ENCODE data around the gene RAPGEF2. TPM values are rescaled to one million over a fixed set of nuclear protein-coding genes. Genes with fewer than 3 reads are reported as not detected.
"Not testable (repeated sequence)": the region's sequence is repeated elsewhere in the genome, so short reads cannot be mapped to it uniquely, and the experiment has no call there.

Gene RAPGEF2
- total RNA-seq, 1 experiment from 2014 or later, result 21.4 TPM

GRCh38 chr4:159284113-159284512, 181.2 kb downstream of the RAPGEF2 start:
- in situ Hi-C loops (cut with HindIII; ENCODE audit: low sequenced_read_pairs), result no loop called here
- DNase-seq (ENCODE audit: low spot score), result no peak

DNA sequence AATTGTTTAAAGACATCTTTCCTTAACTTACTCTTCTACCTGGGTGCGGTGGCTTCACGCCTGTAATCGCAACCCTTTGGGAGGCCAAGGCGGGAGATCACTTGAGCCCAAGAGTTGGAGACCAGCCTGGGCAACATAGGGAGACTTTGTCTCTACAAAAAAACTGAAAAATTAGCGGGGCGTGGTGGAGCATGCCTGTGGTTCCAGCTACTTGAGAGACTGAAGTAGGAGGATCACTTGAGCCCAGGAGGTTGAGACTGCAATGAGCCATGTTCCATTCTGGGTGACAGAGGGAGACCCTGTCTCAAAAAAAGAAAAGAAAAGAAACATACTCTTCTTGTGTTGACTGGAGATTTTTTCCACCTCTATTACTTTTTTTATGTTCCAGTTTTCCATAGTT, 181.9 kb downstream of the RAPGEF2 start:
- no peak for DNase-seq (ENCODE audit: low spot score)
- in situ Hi-C loops (cut with HindIII; ENCODE audit: low sequenced_read_pairs), result no loop called here

- in situ Hi-C loops (cut with HindIII; ENCODE audit: low sequenced_read_pairs), result no loop called here
- DNase-seq (ENCODE audit: low spot score), result no peak
Measured at GRCh38 chr4:159287767-159288166, 184.9 kb downstream of the RAPGEF2 start.

DNA sequence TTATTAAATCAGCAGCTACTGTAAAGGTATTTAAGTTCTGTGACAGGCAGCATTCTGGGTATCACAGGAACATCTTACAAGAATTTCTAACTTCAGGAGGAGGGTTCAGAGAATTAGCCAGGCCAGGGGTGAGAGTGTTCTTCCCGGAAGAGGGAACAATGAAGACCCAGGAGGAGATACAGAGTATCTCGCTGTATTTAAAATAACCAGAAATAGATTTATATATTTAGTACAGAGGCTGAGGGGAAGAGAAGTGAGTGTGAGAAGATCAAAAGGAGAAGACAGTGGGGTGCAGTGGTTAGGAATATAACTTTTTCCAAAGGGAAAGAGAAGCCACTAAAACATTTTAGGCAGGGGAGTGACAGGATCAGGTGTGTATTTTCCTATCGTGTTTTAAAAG, 186.8 kb downstream of the RAPGEF2 start:
- in situ Hi-C loops (cut with HindIII; ENCODE audit: low sequenced_read_pairs), result no loop called here
- DNase-seq (ENCODE audit: low spot score), result no peak

DNA sequence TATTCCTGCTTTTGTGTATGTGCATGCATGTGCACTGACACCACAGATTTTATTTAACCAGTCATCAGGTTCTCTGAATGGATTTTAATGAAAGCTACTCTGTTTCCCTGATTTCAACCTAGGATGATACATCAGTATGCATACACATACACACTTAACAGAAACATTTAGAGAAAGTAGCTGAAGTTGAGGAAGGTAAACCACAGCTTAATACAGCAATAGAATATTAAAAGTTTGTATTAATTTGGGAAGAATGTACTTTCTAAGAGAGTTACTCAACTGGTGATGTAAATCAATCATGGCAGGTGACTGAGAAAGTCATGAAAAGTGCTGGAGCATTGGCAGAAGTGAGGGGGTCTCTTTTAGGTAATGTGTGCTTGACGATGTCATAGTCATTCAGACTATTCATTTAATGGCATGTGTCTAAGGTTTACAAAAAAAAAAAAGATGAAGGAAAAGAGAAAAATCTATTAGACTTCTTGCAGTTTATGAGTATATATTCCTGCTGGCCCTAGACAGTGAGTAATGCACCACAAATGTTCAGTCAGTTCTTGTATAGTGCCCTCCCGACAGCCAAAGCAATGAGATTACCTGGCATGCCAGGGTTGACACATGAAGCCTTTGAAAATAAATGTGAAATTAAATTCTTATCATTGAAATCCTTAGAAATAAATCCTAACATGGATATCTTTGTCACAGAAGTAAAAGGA, 187.6 kb downstream of the RAPGEF2 start:
- no peak for DNase-seq (ENCODE audit: low spot score)
- in situ Hi-C loops (cut with HindIII; ENCODE audit: low sequenced_read_pairs), result no loop called here

DNA sequence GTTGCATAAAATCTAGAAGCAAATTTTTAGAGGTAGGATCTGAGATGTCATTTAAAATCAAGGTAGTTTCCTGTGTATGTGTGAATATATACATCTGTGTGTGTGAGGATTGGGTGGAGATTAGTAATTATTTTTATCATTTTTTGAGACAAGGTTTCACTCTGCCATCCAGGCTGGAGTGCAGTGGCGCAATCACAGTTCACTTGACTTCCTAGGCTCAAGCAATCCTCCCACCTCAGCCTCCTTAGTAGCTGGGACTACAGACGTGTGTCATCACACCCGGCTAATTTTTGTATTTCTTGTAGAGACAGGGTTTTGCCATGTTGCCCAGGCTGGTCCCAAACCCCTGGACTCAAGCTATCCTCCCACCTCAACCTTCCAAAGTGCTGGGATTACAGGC, 188.3 kb downstream of the RAPGEF2 start:
- in situ Hi-C loops (cut with HindIII; ENCODE audit: low sequenced_read_pairs), result no loop called here

GRCh38 chr4:159292137-159292896, 189.4 kb downstream of the RAPGEF2 start:
- in situ Hi-C loops (cut with HindIII; ENCODE audit: low sequenced_read_pairs), result no loop called here
- DNase-seq (ENCODE audit: low spot score), result no peak

More for the DNA sequence above, 188.3 kb downstream of the RAPGEF2 start:
- DNase-seq (ENCODE audit: low spot score), result no peak

DNA sequence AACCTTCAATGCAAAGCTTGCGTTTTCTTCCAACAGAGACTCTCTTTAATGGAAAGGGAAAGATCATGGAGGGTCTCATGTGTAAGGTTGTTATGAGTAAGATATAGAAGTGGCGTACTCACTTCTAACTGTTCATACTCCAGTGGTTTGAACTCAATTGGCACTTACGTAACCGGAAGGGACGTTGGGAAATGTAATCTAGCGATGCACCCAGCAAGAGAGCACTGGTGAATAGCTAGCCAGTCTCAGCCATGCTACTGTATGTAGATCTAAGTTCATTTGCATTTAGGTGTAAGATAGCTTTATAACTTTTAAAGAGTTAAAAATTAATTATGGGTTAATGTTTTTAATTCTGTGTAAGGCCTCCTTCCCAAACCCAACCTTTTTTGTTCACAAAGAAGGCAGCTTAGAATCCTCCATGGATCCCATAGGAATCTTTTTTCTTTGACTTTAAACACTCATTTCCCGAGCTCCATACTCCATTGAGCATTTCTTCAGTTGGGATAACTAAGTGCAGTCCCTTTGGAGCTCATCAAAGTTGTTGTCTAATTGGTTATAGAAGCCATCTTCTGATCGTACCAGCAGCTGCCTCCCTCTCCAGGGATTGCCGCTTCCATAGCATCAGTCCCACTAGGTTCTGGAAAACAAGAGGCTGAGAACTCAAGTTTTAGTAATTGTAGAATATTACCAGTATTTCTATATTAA, 191.1 kb downstream of the RAPGEF2 start:
- in situ Hi-C loops (cut with HindIII; ENCODE audit: low sequenced_read_pairs), result no loop called here
- no peak for DNase-seq (ENCODE audit: low spot score)

DNA sequence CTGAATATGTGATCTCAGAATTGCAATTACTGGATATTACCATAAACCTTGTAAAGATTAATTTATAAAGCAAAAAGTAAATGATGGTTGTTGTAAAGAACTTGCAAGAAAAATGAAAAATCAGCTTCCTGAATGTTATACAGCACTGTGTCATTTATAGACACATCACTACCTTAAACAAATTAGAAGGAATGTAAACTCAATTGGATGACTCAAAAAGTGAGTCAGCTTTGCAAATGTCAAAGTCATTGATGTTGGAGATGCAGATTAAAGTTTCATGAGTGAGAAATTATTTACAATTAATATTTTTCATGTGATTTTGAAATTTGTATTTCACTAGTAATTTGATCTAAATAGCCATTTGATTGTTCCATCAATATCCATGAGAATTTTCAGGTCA, 193.2 kb downstream of the RAPGEF2 start:
- no peak for DNase-seq (ENCODE audit: low spot score)
- in situ Hi-C loops (cut with HindIII; ENCODE audit: low sequenced_read_pairs), result no loop called here

DNA sequence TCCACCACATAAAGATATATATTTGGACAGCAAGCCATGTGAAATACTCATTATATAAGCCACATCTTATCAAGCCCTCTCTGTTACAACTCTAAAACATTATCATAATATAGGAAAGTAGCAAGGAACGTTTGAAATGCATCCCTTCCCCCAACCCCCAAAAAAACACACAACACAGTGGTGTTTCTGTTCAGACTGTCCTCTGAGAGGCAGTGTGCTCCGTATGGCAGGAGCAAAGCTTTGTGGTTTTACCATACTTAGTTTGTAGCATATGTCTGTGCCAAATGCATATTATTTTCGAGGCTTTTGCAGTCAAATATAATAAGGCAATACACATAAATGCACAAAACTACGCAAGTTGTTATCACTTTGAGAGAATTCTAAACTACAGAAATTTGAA, 194.2 kb downstream of the RAPGEF2 start:
- no peak for DNase-seq (ENCODE audit: low spot score)
- in situ Hi-C loops (cut with HindIII; ENCODE audit: low sequenced_read_pairs), result no loop called here

DNA sequence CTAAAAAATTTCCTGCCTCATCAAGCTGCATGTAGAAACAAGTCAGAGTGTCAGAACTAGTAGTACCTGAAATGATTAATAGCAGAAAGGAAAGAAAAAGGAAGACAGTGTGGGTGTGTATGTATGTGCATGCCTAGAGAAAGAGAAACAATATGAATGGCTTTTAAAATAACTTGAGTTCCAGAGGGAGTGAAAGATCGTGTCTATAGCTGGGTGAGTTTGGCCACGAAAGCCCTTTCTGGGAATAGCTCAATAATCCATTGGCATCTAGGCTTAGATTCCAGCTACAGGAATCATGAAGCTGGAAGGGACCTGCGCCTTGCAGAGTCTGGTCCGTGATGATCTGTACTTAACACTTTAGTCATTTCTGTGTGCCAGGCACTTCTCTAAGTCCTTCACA, 195.6 kb downstream of the RAPGEF2 start:
- peak; percentile 50 for DNase-seq (ENCODE audit: low spot score)
- in situ Hi-C loops (cut with HindIII; ENCODE audit: low sequenced_read_pairs), result no loop called here

DNA sequence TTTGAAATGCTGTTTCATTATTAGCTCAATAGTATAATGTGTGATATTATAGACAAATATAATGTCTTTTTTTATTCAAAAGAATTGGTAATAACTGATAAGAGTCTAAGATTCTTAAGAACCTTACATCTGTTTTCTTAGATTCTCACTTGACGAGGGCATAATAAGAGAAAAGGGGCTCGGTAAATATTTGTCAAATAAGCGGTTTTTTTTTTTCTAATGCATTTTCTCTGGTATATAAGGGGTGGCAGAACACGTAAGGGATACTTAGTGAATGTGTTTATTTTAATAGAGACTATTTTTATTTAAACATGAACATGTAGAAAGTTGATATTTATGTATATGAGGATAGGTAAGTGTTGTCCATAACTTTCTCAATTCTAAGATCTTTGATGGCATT, 200.6 kb downstream of the RAPGEF2 start:
- in situ Hi-C loops (cut with HindIII; ENCODE audit: low sequenced_read_pairs), result no loop called here
- DNase-seq (ENCODE audit: low spot score), result no peak

DNA sequence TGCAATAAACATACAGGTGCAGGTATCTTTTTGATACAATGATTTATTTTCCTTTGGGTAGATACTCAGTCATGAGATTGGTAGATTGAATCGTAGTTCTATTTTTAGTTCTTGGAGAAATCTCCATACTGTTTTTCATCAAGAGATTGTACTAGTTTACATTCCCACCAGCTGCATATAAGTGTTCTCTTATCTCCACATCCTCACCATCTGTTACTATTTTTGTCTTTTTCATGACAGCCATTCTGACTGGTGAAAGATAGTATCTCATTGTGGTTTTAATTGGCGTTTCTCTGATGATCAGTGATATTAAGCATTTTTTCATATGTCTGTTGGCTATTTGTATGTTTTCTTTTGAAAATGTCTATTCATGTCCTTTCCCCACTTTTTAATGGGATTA, 202.2 kb downstream of the RAPGEF2 start:
- in situ Hi-C loops (cut with HindIII; ENCODE audit: low sequenced_read_pairs), result no loop called here
- DNase-seq (ENCODE audit: low spot score), result no peak

- DNase-seq (ENCODE audit: low spot score), result no peak
- in situ Hi-C loops (cut with HindIII; ENCODE audit: low sequenced_read_pairs), result no loop called here
Measured at GRCh38 chr4:159307929-159308328, 205.1 kb downstream of the RAPGEF2 start.

GRCh38 chr4:159308566-159309340, 205.9 kb downstream of the RAPGEF2 start:
- in situ Hi-C loops (cut with HindIII; ENCODE audit: low sequenced_read_pairs), result no loop called here

GRCh38 chr4:159312236-159312635, 209.4 kb downstream of the RAPGEF2 start:
- DNase-seq (ENCODE audit: low spot score), result no peak
- in situ Hi-C loops (cut with HindIII; ENCODE audit: low sequenced_read_pairs), result no loop called here

More at GRCh38 chr4:159308566-159309340, 205.9 kb downstream of the RAPGEF2 start:
- DNase-seq (ENCODE audit: low spot score), result no peak

DNA sequence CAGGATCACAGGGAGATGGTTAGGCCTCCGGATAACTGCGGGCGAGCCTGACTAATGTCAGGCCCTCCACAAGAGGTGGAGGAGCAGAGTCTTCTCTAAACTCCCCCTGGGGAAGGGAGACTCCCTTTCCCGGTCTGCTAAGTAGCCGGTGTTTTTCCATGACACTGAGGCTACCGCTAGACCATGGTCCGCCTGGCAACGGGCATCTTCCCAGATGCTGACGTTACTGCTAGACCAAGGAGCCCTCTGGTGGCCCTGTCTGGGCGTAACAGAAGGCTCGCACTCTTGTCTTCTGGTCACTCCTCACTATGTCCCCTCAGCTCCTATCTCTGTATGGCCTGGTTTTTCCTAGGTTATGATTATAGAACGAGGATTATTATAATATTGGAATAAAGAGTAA, 213.0 kb downstream of the RAPGEF2 start:
- in situ Hi-C loops (cut with HindIII; ENCODE audit: low sequenced_read_pairs); DNase-seq (ENCODE audit: low spot score): not testable (repeated sequence)

DNA sequence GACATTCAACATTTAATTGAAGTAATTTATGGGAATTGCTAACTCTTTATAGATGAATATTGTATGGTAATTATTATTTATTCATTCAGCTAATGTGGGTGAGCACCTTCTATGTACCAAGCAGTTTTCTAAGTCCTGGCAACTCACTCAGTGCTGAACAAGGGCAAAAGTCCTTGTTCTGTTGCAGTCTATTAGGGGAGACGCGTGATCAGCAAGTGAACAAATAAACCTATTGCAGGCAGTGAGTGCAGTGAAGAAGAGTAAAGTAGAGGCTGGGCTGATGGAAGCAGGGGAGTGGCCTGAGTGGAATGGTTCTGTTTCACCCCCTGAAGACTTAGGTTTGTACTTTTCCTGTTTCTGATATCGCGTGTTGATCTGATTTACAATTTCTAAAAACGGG, 214.3 kb downstream of the RAPGEF2 start:
- no peak for DNase-seq (ENCODE audit: low spot score)
- in situ Hi-C loops (cut with HindIII; ENCODE audit: low sequenced_read_pairs), result no loop called here

DNA sequence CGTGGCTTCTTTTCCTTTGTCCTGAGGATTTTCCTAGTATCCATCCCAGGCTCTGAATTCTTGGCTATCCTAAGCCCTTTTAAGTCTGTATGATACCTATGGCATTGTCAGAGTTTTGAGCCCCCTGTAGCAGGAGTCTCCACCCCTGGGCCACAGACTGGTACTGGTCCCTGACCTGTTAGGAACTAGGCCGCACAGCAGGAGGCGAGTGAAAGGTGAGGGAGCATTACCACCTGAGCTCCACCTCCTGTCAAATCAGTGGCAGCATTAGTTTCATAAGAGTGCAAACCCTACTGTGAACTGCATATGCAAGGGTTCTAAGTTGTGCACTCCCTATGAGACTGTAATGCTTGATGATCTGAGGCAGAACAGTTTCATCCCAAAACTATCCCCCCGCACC, 216.1 kb downstream of the RAPGEF2 start:
- no peak for DNase-seq (ENCODE audit: low spot score)

More for the DNA sequence above, 216.1 kb downstream of the RAPGEF2 start:
- in situ Hi-C loops (cut with HindIII; ENCODE audit: low sequenced_read_pairs), result no loop called here

All from G401 (cell line).